ENCODE data around the gene SSC4D. TPM values are rescaled to one million over a fixed set of nuclear protein-coding genes. Genes with fewer than 3 reads are reported as not detected.
"Not testable (repeated sequence)": the region's sequence is repeated elsewhere in the genome, so short reads cannot be mapped to it uniquely, and the experiment has no call there.

SSC4D gene
- total RNA-seq, 1 donor from 2014 or later, result not detected

DNA sequence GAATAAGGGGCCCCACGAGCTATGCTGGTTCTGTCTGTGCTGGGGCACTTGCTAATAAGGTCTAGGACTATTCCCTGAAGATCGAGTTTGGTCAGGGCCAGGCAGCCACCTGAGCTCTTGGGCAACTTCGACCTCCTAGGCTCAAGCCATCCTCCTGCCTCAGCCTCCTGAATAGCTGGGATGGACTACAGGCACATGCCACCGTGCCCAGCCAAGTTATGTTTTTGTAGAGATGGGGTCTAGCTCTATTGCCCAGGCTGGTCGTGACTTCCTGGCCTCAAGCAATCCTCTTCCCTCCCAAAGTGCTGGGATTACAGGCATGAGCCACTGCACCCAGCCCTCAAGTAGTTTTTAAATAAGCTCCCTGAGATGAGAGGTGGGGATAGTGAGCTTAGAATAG, 18.1 kb upstream of the SSC4D start:
- H3K27ac ChIP-seq, result no peak overlapping the region
- TF ChIP-seq POLR2A (IDR thresholded peaks at IDR 0.05), result no peak
- no peak for TF ChIP-seq POLR2AphosphoS5 (IDR thresholded peaks at IDR 0.05; ENCODE audit: insufficient read depth in 1 of 2, low read depth in 1 of 2)
- TF ChIP-seq, protein P1, sequence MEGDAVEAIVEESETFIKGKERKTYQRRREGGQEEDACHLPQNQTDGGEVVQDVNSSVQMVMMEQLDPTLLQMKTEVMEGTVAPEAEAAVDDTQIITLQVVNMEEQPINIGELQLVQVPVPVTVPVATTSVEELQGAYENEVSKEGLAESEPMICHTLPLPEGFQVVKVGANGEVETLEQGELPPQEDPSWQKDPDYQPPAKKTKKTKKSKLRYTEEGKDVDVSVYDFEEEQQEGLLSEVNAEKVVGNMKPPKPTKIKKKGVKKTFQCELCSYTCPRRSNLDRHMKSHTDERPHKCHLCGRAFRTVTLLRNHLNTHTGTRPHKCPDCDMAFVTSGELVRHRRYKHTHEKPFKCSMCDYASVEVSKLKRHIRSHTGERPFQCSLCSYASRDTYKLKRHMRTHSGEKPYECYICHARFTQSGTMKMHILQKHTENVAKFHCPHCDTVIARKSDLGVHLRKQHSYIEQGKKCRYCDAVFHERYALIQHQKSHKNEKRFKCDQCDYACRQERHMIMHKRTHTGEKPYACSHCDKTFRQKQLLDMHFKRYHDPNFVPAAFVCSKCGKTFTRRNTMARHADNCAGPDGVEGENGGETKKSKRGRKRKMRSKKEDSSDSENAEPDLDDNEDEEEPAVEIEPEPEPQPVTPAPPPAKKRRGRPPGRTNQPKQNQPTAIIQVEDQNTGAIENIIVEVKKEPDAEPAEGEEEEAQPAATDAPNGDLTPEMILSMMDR (IDR thresholded peaks at IDR 0.05), result no peak
- no peak for DNase-seq (ENCODE audit: extremely low spot score in 2 of 2)
- no peaks in the 10 kb centered on the region for H3K9me3 ChIP-seq
- intact Hi-C loops (cut with DNase I), result no loop called here
- H3K27me3 ChIP-seq, result no peaks in the 10 kb centered on the region
- H3K4me3 ChIP-seq, result no peak overlapping the region
- no peaks in the 10 kb centered on the region for H3K36me3 ChIP-seq
- H3K4me1 ChIP-seq, result peaks cover 7% of the 10 kb centered on the region

DNA sequence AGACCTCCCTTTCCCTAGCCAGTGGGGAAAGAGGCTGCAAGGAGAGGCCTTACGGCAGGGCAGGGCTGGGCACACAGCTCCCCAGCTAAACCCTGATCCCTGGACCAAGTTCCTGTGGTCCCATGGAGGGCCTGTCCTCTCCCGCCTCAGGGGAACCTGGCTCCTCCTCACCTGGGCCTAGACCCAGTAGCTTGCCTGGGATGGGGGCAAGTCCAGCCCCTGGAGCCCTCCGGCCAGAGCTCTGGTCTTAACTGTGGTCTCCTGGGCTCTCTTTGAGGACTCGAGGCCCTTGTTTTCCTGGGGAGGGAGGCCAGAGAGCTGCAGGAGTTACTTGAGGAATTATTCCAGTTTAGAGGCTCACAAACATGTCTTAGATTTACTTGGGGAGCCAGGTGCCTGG, 16.7 kb upstream of the SSC4D start:
- H3K27me3 ChIP-seq, result no peaks in the 10 kb centered on the region
- H3K4me1 ChIP-seq, result peaks cover 7% of the 10 kb centered on the region
- DNase-seq (ENCODE audit: extremely low spot score in 2 of 2), result no peak
- intact Hi-C loops (cut with DNase I), result no loop called here
- TF ChIP-seq POLR2A (IDR thresholded peaks at IDR 0.05), result no peak
- TF ChIP-seq, protein P1 (IDR thresholded peaks at IDR 0.05), result no peak
- TF ChIP-seq POLR2AphosphoS5 (IDR thresholded peaks at IDR 0.05; ENCODE audit: insufficient read depth in 1 of 2, low read depth in 1 of 2), result no peak
- H3K9me3 ChIP-seq, result no peaks in the 10 kb centered on the region
- no peak overlapping the region for H3K27ac ChIP-seq
- no peak overlapping the region for H3K4me3 ChIP-seq
- no peaks in the 10 kb centered on the region for H3K36me3 ChIP-seq

DNA sequence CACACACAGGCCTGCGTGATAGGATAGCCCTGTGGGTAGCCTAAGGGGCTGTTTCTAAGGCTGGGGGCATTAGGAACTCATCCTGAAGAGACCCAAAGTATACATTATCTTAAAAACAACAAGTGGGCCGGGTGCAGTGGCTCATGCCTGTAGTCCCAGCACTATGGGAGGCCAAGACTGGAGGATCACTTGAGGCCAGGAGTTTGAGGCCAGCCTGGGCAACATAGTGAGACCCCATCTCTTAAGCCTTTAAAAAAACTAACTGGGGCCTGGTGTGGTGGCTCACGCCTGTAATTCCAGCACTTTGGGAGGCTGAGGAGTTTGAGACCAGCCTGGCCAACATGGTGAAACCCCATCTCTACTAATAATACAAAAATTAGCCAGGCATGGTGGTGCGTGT, 16.1 kb upstream of the SSC4D start:
- H3K27me3 ChIP-seq; H3K9me3 ChIP-seq; H3K4me3 ChIP-seq; H3K4me1 ChIP-seq; H3K27ac ChIP-seq; DNase-seq (ENCODE audit: extremely low spot score in 2 of 2); intact Hi-C loops (cut with DNase I); H3K36me3 ChIP-seq: not testable (repeated sequence)

DNA sequence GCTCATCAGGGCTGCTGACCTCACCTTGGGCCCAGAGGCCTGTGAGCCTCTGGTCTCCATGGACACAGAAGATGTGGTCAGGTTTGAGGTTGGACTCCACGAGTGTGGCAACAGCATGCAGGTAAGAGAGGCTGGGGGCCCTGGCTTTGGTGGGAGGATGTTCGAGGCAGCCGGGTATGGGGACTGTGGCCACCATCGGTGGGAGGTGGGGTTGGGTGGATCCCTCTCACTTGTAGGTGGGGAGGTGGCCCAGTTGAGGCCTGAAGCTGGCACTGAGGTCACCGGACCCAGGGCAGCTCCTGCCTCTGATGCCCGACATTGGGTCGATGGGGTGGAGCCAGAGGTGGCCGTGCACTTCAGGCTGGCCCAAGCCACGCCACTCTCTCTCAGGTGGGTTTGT, 15.7 kb upstream of the SSC4D start:
- Histone ChIP-seq H3K27me3 (no peaks in the 10 kb centered on the region), H3K4me1 (peaks cover 7% of the 10 kb centered on the region), H3K27ac (no peak overlapping the region), H3K4me3 (no peak overlapping the region), H3K36me3 (no peaks in the 10 kb centered on the region), H3K9me3 (no peaks in the 10 kb centered on the region)
- no peak for DNase-seq (ENCODE audit: extremely low spot score in 2 of 2)
- TF ChIP-seq POLR2A (IDR thresholded peaks at IDR 0.05) (no peak), POLR2AphosphoS5 (IDR thresholded peaks at IDR 0.05; ENCODE audit: insufficient read depth in 1 of 2, low read depth in 1 of 2) (no peak)
- TF ChIP-seq, protein P1 (IDR thresholded peaks at IDR 0.05), result no peak
- intact Hi-C loops (cut with DNase I), result no loop called here

DNA sequence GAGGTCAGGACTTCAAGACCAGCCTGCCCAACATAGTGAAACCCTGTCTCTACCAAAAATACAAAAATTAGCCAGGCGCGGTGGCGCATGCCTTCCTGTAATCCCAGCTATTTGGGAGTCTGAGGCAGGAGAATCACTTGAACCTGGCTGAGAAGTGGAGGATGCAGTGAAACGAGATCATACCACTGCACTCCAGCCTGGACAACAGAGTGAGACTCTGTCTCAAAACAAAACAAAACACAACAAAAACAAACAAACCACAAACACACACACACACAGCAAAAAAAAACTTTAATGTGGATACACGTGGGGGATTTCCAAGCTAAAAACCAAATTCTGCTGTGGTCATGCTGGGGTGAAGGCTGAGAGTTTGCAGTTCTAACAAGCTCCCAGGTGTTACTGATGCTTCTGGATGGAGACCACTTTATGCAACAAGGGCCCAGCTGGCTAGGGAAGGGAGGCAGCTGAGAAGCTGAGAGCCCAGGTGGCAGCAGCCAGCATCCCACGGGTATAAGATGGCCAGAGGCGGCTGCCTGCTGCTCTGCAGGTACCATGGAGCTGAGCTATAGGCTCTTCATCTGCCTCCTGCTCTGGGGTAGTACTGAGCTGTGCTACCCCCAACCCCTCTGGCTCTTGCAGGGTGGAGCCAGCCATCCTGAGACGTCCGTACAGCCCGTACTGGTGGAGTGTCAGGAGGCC, 15.1 kb upstream of the SSC4D start, which contains the start of gene ZP3:
Gene ZP3, plus strand, starts transcription at position 538 of the 699 bp plus-strand sequence. Its CDS starts 15 bp downstream, at position 553.
- intact Hi-C loops (cut with DNase I), result no loop called here
- DNase-seq (ENCODE audit: extremely low spot score in 2 of 2), result no peak

More for the DNA sequence above, 15.1 kb upstream of the SSC4D start, which contains the start of gene ZP3:
- Histone ChIP-seq H3K27me3 (no peaks in the 10 kb centered on the region), H3K9me3 (no peaks in the 10 kb centered on the region), H3K36me3 (no peaks in the 10 kb centered on the region), H3K27ac (no peak within 1 kb of the TSS), H3K4me3 (no peak within 1 kb of the TSS), H3K4me1 (peaks cover 7% of the 10 kb centered on the region)
- TF ChIP-seq POLR2AphosphoS5 (IDR thresholded peaks at IDR 0.05; ENCODE audit: insufficient read depth in 1 of 2, low read depth in 1 of 2), result no peak
- TF ChIP-seq, protein P1 (IDR thresholded peaks at IDR 0.05), result no peak
- TF ChIP-seq POLR2A (IDR thresholded peaks at IDR 0.05), result no peak

Measured in vagina (tissue), 2 donors.